ENCODE measurements around the gene LHCGR.

LHCGR gene

DNA sequence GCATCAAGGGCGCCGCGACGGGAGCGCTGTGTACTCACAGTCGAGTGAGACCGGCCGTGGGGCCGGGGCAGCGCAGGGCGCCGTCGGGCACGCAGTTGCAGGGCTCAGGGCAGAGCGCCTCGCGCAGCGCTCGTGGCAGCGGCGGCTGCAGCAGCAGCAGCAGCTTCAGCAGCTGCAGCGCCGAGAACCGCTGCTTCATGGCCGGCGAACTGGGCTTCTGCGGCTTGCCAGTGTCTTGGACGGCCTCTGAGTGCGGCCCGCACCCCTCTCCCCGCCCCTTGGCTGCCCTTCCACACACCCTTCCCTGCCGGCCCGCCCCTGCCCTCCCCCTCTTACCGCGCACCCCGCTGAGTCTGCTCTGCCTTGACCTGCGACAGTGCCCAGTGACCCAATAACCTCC, at the start of gene LHCGR:
LHCGR (minus strand) TSS at position 252 of the 400 bp plus-strand sequence; CDS start at position 199, 53 bp downstream.
- Histone ChIP-seq H4K20me1 (no peaks in the 10 kb centered on the region), H3K4me1 (peaks cover 11 to 58% (median 44%) of the 10 kb centered on the region in 10 experiments), H3K4me2 (peak within 1 kb of the TSS in 9 of 11 experiments; percentile 26 to 94 (median 66); a peak in 17 of 22 replicates), H3K36me3 (no peaks in the 10 kb centered on the region), H3K27me3 (peaks cover 0 to 5% (median 0%) of the 10 kb centered on the region in 11 experiments; a peak in 1 of 22 replicates), H3K27ac (no peak within 1 kb of the TSS), H3K9ac (no peak within 1 kb of the TSS), H3K4me3 (peak within 1 kb of the TSS in 1 of 10 experiments; percentile 26; a peak in 1 of 20 replicates), H3K9me3 (replicated peaks in 1 of 11) (peaks cover 0 to 13% (median 6%) of the 10 kb centered on the region in 11 experiments; a peak in 10 of 22 replicates)
- TF ChIP-seq Cebpa-rat (IDR thresholded peaks at IDR 0.05): no peak

DNA sequence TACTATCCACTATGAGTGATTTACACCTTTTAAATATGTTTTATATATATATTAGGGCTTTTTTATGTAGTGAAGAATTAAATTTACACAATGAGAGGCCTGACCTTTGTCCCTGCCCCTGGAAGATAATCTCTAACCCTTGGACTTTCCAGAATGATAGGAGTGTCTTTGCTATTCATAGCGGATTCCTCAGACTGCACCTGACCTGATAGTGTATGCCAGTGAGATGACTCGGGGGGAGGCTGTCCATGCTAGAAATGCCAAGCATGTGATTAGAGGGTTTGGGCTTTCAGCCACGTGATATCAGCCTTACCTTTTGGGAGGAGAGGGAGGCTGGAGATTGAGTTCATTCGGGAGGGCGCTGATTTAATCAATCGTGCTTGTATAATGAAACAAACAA, 44.1 kb upstream of the LHCGR start:
- no peaks in the 10 kb centered on the region for H3K36me3 ChIP-seq

DNA sequence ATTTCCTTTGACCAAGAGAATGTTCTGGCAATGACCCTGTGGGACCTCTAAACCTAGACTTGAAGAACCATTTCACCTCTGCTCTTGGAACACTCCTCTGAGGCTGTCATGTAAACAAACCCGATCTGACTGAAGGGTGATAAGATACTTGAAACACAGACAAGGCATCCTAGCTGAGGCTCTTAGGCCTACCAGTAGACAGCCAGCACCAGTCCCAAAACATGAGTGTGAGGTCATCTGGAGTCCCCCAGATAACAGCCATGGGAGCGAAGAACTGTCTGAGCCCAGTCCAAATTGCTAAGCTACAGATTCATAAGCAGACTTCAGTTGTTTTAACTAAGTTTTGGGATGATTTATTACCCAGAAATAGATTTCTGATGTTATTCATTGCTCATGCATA, 39.5 kb upstream of the LHCGR start:
- H3K36me3 ChIP-seq: no peaks in the 10 kb centered on the region
- H3K9ac ChIP-seq: no peak overlapping the region
- H3K4me2 ChIP-seq: no peak overlapping the region
- no peak for TF ChIP-seq Cebpa-rat (IDR thresholded peaks at IDR 0.05)
- no peaks in the 10 kb centered on the region for H4K20me1 ChIP-seq
- peaks cover 0 to 6% (median 0%) of the 10 kb centered on the region in 11 experiments; a peak in 1 of 22 replicates for H3K9me3 ChIP-seq (replicated peaks in 1 of 11)
- H3K27ac ChIP-seq: no peak overlapping the region
- no peaks in the 10 kb centered on the region for H3K27me3 ChIP-seq
- H3K4me1 ChIP-seq: peaks cover 0 to 7% (median 0%) of the 10 kb centered on the region in 10 experiments; a peak in 3 of 20 replicates
- H3K4me3 ChIP-seq: no peak overlapping the region

More for the DNA sequence above, 44.1 kb upstream of the LHCGR start:
- Histone ChIP-seq H3K4me2 (no peak overlapping the region), H3K4me1 (no peaks in the 10 kb centered on the region), H3K9ac (no peak overlapping the region), H3K27ac (no peak overlapping the region), H3K4me3 (no peak overlapping the region), H4K20me1 (no peaks in the 10 kb centered on the region), H3K9me3 (replicated peaks in 1 of 11) (peaks cover 0 to 6% (median 0%) of the 10 kb centered on the region in 11 experiments; a peak in 1 of 22 replicates), H3K27me3 (no peaks in the 10 kb centered on the region)
- TF ChIP-seq Cebpa-rat (IDR thresholded peaks at IDR 0.05): no peak

DNA sequence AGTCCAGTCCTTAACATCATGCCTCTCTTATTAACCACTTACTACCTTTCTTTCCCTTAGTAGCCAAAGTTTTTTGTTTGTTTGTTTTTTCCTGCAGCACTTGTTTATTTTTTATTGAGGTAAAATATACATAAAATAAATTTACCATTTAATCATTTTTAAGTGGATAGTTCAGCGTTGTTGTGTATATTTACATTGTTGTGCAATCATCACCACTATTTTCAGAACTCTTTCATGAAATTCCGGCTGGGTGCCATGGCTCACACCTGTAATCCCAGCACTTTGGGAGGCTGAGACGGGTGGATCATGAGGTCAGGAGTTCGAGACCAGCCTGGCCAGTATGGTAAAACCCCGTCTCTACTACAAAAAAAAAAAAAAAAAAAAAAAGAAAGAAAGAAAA, 38.1 kb upstream of the LHCGR start:
- Histone ChIP-seq H3K27ac (no peak overlapping the region), H4K20me1 (no peaks in the 10 kb centered on the region), H3K27me3 (no peaks in the 10 kb centered on the region), H3K4me1 (peaks cover 0 to 7% (median 0%) of the 10 kb centered on the region in 10 experiments; a peak in 3 of 20 replicates), H3K9me3 (replicated peaks in 1 of 11) (peaks cover 0 to 6% (median 0%) of the 10 kb centered on the region in 11 experiments; a peak in 1 of 22 replicates), H3K4me2 (no peak overlapping the region), H3K36me3 (no peaks in the 10 kb centered on the region), H3K9ac (no peak overlapping the region), H3K4me3 (no peak overlapping the region)
- no peak for TF ChIP-seq Cebpa-rat (IDR thresholded peaks at IDR 0.05)

DNA sequence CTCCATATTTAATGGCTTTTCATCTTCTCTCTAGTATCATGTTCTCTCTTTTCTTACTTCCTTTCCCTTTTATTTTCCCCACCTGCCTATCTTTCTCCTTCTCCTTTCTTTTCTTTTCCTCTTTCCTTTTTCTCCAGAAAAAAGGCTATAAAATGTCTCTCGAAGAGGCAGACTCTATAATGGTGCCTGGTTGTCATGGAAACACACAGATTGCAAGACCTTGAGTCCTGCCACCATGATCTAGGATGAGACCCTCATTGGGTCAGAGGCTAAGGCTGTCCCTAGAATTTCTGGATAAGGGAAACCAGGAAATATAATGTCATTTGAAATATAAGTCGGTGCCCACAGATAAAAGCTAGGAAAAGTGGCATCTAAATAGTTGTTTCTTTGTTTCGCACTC, 36.5 kb upstream of the LHCGR start:
- Histone ChIP-seq H3K9me3 (replicated peaks in 1 of 11) (peaks cover 0 to 6% (median 0%) of the 10 kb centered on the region in 11 experiments; a peak in 1 of 22 replicates), H3K9ac (no peak overlapping the region), H3K4me3 (no peak overlapping the region), H3K27me3 (no peaks in the 10 kb centered on the region), H3K27ac (no peak overlapping the region), H4K20me1 (no peaks in the 10 kb centered on the region), H3K4me1 (peaks cover 0 to 8% (median 1%) of the 10 kb centered on the region in 10 experiments; a peak in 4 of 20 replicates), H3K36me3 (no peaks in the 10 kb centered on the region), H3K4me2 (no peak overlapping the region)
- no peak for TF ChIP-seq Cebpa-rat (IDR thresholded peaks at IDR 0.05)

DNA sequence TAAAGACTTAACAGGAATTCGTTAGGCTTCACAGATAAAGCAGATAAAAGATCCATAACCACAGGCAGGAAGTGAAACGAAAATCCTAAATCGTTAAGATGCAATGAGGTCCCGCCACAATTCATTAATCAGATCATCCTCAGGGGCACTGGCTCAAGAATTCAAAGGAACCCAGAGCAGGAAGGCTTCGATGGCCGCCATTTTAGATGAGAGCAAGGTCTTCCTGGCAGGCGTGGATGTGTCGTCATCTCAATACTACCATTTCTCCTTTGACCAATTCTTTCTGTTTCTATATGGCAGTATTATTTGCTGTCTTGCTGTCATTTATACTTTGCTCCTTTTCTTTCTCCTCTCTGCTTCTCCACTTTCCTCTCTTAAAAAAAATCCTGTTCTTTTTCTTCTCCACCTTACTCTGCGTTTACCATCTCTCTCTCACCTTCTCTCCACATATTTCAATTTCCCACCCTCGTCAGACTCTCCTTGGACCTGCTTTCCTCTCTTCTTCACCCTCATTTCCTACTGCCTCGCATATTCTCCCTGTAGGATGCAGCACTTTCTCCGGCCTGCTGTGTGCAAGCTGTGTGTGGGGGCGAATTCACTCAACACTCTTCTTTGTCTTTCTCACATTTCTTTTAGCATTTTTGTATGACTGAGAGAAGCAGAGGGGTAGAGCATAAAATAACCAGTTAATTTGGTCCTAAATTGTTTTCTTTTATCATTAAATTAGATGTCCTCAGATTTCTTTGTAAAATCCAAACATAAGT, 35.1 kb upstream of the LHCGR start:
- Histone ChIP-seq H3K36me3 (no peaks in the 10 kb centered on the region), H3K4me2 (peak overlapping the region in 1 of 11 experiments; percentile 4; a peak in 1 of 22 replicates), H3K9ac (no peak overlapping the region)

DNA sequence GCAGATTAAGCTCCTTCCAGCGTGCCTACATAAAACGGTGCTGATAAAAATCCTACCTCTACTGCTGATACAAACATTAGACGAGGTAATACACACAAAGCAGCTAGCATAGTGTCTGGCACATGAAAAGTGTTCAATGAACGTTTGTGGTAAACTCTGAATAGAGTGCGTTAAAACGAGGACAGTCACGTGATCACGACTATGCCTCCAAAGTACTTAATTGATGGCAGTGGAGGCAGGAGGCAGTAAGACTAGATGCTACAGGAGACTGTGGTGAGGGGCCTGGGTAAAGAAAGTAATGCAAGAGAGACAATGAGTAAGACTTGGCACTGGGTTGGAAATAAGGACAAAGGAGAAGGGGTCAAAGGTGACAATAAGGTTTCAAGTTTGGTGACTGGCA, 32.1 kb upstream of the LHCGR start:
- H3K27ac ChIP-seq: no peak overlapping the region
- H4K20me1 ChIP-seq: no peaks in the 10 kb centered on the region
- peaks cover 0 to 4% (median 0%) of the 10 kb centered on the region in 11 experiments; a peak in 1 of 22 replicates for H3K9me3 ChIP-seq (replicated peaks in 1 of 11)
- no peaks in the 10 kb centered on the region for H3K36me3 ChIP-seq
- no peak for TF ChIP-seq Cebpa-rat (IDR thresholded peaks at IDR 0.05)
- H3K27me3 ChIP-seq: no peaks in the 10 kb centered on the region
- H3K9ac ChIP-seq: no peak overlapping the region
- peaks cover 0 to 8% (median 1%) of the 10 kb centered on the region in 10 experiments; a peak in 4 of 20 replicates for H3K4me1 ChIP-seq
- H3K4me3 ChIP-seq: no peak overlapping the region
- H3K4me2 ChIP-seq: peak overlapping the region in 3 of 11 experiments; percentile 1 to 22 (median 4); a peak in 2 of 22 replicates

More for the DNA sequence above, 35.1 kb upstream of the LHCGR start:
- no peak overlapping the region for H3K27ac ChIP-seq
- no peak overlapping the region for H3K4me3 ChIP-seq
- H4K20me1 ChIP-seq: no peaks in the 10 kb centered on the region
- H3K4me1 ChIP-seq: peaks cover 0 to 8% (median 1%) of the 10 kb centered on the region in 10 experiments; a peak in 4 of 20 replicates
- no peaks in the 10 kb centered on the region for H3K27me3 ChIP-seq
- peaks cover 0 to 6% (median 0%) of the 10 kb centered on the region in 11 experiments; a peak in 1 of 22 replicates for H3K9me3 ChIP-seq (replicated peaks in 1 of 11)
- no peak for TF ChIP-seq Cebpa-rat (IDR thresholded peaks at IDR 0.05)

DNA sequence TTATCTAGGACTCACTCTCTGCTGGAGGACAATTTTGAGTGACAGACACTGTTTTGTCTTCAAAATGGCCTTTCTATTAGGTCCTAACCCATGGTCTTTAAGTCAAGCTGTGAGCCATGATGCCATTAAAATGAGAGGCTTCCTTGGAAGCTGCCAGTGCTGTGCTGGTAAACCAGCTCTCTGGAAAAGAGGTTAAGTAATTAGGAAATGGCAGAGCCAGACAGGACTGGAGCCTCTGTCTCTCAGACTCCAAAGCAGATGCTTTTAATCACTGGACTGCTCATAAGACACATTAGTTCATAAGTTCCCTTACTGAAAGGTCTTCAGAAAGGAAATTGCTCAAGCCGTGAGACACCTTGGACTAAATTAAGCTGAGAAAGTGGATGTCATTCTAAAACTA, 25.8 kb upstream of the LHCGR start:
- Histone ChIP-seq H3K4me1 (no peaks in the 10 kb centered on the region), H3K36me3 (no peaks in the 10 kb centered on the region), H3K4me3 (no peak overlapping the region), H3K9me3 (replicated peaks in 1 of 11) (peaks cover 0 to 4% (median 0%) of the 10 kb centered on the region in 11 experiments; a peak in 1 of 22 replicates), H3K27ac (no peak overlapping the region), H3K27me3 (no peaks in the 10 kb centered on the region), H3K9ac (no peak overlapping the region), H4K20me1 (no peaks in the 10 kb centered on the region), H3K4me2 (no peak overlapping the region)
- TF ChIP-seq Cebpa-rat (IDR thresholded peaks at IDR 0.05): no peak

DNA sequence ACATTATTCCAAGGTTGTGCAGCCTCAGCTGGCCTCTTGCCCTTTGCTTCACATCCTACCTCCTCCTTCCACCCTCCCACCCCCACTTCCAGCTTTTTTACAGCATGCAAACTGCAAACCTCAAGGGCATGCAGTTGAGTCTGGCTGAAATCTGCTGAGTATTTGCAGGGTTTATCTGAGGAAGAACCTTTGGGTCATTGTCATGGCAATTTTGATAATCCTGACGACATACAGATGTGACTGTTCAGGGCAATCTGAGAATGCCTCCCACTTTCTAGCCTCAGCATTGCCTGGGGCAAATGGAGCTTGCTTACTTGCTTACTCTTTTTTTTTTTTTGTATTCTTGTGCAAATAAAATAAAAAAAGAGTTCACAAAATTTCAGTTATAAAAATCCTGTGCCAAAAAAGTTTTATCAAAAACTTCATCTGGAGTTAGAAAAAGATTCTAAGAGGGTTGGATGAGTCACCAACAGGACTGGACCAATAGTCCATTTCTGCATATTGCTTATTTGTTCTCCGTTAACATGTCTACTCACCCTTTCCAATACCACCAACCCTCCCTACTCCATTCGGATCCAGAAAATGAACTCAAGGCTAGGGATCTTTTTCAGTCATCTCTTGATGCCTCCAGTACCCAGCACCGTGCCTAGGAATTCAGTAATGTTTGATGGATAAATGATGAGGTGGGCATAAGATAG, 23.6 kb upstream of the LHCGR start:
- H3K27ac ChIP-seq: no peak overlapping the region
- peaks cover 0 to 4% (median 0%) of the 10 kb centered on the region in 11 experiments; a peak in 1 of 22 replicates for H3K9me3 ChIP-seq (replicated peaks in 1 of 11)
- peaks cover 0 to 2% (median 0%) of the 10 kb centered on the region in 10 experiments; a peak in 3 of 20 replicates for H3K4me1 ChIP-seq
- TF ChIP-seq Cebpa-rat (IDR thresholded peaks at IDR 0.05): no peak
- no peak overlapping the region for H3K9ac ChIP-seq
- no peaks in the 10 kb centered on the region for H3K36me3 ChIP-seq
- H3K27me3 ChIP-seq: no peaks in the 10 kb centered on the region
- H3K4me3 ChIP-seq: no peak overlapping the region
- no peaks in the 10 kb centered on the region for H4K20me1 ChIP-seq
- no peak overlapping the region for H3K4me2 ChIP-seq
